Measurements from ENCODE around the gene FAM107B. TPM values are rescaled to one million over a fixed set of nuclear protein-coding genes. Genes with fewer than 3 reads are reported as not detected.

Gene FAM107B
- total RNA-seq: 100 to 1,000 TPM in 1 of 6 donors, 10 to 100 TPM in 5; 46.6 to 105 (median 62.0) TPM
- 10 to 100 TPM; 22.6 to 31.4 TPM for polyA plus RNA-seq

GRCh38 chr10:14774797-14775196 lies at the start of gene FAM107B:
Gene FAM107B, minus strand, starts transcription at chr10:14774897. Its CDS starts 234 bp downstream, at chr10:14774663.
- 88 to 89% methylated on average over 8 of the region's 8 CpGs for WGBS, 2 donors

DNA sequence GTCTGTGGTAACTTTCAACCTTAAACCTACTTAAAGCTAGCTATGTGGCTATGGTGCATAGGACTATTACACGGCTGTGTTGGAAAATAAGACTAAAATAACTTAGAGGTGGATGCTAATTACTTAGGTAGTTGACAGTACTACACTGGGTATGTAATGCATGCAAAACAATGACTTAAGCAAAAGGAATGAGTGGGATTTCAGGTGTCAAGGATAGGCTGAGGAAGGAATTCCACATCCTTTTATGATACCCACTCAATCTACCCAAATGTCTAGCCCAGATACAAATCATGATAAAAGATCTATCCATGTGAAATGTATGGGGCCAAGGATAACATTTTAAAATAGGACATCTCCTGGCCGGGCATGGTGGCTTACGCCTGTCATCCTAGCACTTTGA lies 49.3 kb upstream of the FAM107B start:
- Histone ChIP-seq H3K27ac (no peak overlapping the region), H3K4me3 (no peak overlapping the region), H3K27me3 (no peaks in the 10 kb centered on the region), H3K9me3 (no peaks in the 10 kb centered on the region), H3K4me1 (peaks cover 4 to 9% (median 8%) of the 10 kb centered on the region in 3 donors), H3K36me3 (no peaks in the 10 kb centered on the region)
- intact Hi-C loops (cut with DNase I): loop anchor here in 1 of 3 donors (10.0 kb wide), 2 partner anchors 279 to 319 kb away; no protein-coding TSS in a partner anchor
- TF ChIP-seq CTCF (IDR thresholded peaks at IDR 0.05): no peak
- DNase-seq: no peak
- FAIRE-seq: no peak
- ATAC-seq: no peak
- WGBS, 2 donors: 88 to 90% methylated on average over 3 of the region's 3 CpGs

More at GRCh38 chr10:14774797-14775196, at the start of gene FAM107B:
- no peak for ATAC-seq
- no peak for FAIRE-seq
- Histone ChIP-seq H3K4me1 (peaks cover 0 to 13% (median 0%) of the 10 kb centered on the region in 3 donors), H3K4me3 (no peak within 1 kb of the TSS), H3K27me3 (no peaks in the 10 kb centered on the region), H3K36me3 (no peaks in the 10 kb centered on the region), H3K27ac (no peak within 1 kb of the TSS), H3K9me3 (no peaks in the 10 kb centered on the region)
- no peak for TF ChIP-seq CTCF (IDR thresholded peaks at IDR 0.05)
- intact Hi-C loops (cut with DNase I): no loop called here
- no peak for DNase-seq

- FAIRE-seq: peak; percentile 86
- ATAC-seq: peak in 3 of 4 donors; percentile 82 to 87 (median 85)
- peaks cover 4 to 9% (median 8%) of the 10 kb centered on the region in 3 donors for H3K4me1 ChIP-seq
- 29 to 34% methylated on average over 3 of the region's 3 CpGs for WGBS, 2 donors
- H3K4me3 ChIP-seq: no peak overlapping the region
- intact Hi-C loops (cut with DNase I): loop anchor here in 1 of 3 donors (10.0 kb wide), 2 partner anchors 278 to 318 kb away; no protein-coding TSS in a partner anchor
- peak in 2 of 4 donors; percentile 23 to 39 for TF ChIP-seq CTCF (IDR thresholded peaks at IDR 0.05)
- no peaks in the 10 kb centered on the region for H3K36me3 ChIP-seq
- no peaks in the 10 kb centered on the region for H3K9me3 ChIP-seq
- H3K27me3 ChIP-seq: no peaks in the 10 kb centered on the region
- DNase-seq: peak in 2 of 6 donors; percentile 23 to 31
- H3K27ac ChIP-seq: no peak overlapping the region
These were observed 48.4 kb upstream of the FAM107B start for GRCh38 chr10:14822879-14823755.

DNA sequence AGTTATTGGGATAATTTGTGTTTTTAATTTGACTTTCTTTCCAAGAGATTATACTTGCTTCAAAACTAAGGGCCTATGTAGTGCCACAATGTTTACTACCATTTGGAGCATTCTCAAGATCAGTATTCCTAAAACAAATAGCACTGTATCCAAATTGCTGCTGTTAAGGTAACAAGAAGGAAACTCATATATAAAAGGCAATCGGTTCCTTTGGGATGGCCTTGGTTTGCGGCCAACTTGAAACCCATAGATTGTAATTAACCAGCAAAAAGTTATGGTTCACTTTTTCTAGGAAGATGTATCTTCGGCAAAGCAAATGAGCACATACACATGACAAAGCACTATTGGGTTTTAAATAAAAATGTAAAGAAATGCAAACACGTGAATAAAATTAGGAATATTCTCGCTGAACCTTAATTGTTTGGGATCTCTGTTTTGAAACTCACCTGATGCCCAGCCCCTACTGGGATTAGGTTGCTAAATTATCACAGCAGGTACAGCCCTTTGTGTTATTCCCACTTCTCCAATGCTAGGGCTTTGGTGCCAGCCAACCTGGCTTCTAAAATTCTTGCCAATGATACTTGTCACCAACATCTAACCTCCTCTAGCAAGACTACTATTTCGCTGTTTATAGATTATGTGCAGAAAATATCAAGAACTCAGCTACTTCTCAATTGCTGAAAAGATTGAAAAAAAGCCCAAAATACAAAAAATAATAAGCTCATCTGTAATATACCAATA lies 47.1 kb upstream of the FAM107B start:
- intact Hi-C loops (cut with DNase I): loop anchor here in 1 of 3 donors (10.0 kb wide), 2 partner anchors 277 to 317 kb away; no protein-coding TSS in a partner anchor
- no peak for FAIRE-seq
- no peak for DNase-seq

More for the DNA sequence above, 47.1 kb upstream of the FAM107B start:
- Histone ChIP-seq H3K36me3 (no peaks in the 10 kb centered on the region), H3K4me3 (no peak overlapping the region), H3K4me1 (peaks cover 4 to 9% (median 8%) of the 10 kb centered on the region in 3 donors), H3K27me3 (no peaks in the 10 kb centered on the region), H3K9me3 (no peaks in the 10 kb centered on the region), H3K27ac (no peak overlapping the region)
- WGBS, 2 donors: 64 to 67% methylated on average over 6 of the region's 6 CpGs
- no peak for TF ChIP-seq CTCF (IDR thresholded peaks at IDR 0.05)
- ATAC-seq: no peak

Data from pancreas (tissue), 10 donors.